WI38 (cell line): Measurements from ENCODE around the gene CPA4.
"Not testable (repeated sequence)": the region's sequence is repeated elsewhere in the genome, so short reads cannot be mapped to it uniquely, and the experiment has no call there.

Experiments used
- H3K4me3 ChIP-seq: 2 replicates; pipeline ENCODE4 v1.5.1; 2011; ENCODE audit warnings: low read depth, mild to moderate bottlenecking, control low read depth, low read length
- CTCF ChIP-seq: IDR thresholded peaks from 2 replicates; pipeline ENCODE4 v1.5.1; 2012; ENCODE audit warnings: low read depth, mild to moderate bottlenecking, control low read depth, low read length

CPA4 gene

GRCh38 chr7:130319541-130319940 is 26.6 kb downstream of the CPA4 start:
- H3K4me3 ChIP-seq: no peak overlapping the region
- no peak for TF ChIP-seq CTCF

GRCh38 chr7:130321542-130322229 is 28.7 kb downstream of the CPA4 start:
- H3K4me3 ChIP-seq: not testable (repeated sequence)

- TF ChIP-seq CTCF: no peak
- H3K4me3 ChIP-seq: no peak overlapping the region
Measured at GRCh38 chr7:130322615-130323014, 29.7 kb downstream of the CPA4 start.

GRCh38 chr7:130324306-130324943 is 31.5 kb downstream of the CPA4 start:
- no peak overlapping the region for H3K4me3 ChIP-seq
- TF ChIP-seq CTCF: no peak

- H3K4me3 ChIP-seq: no peak overlapping the region
- TF ChIP-seq CTCF: no peak
Measured at GRCh38 chr7:130329681-130330080, 36.7 kb downstream of the CPA4 start.

- no peak for TF ChIP-seq CTCF
- H3K4me3 ChIP-seq: no peak overlapping the region
Measured at GRCh38 chr7:130332259-130333053, 39.5 kb downstream of the CPA4 start.

GRCh38 chr7:130333832-130334231 is 40.9 kb downstream of the CPA4 start:
- no peak for TF ChIP-seq CTCF
- H3K4me3 ChIP-seq: no peak overlapping the region
